ENCODE results near the gene CARMIL1.

DNA sequence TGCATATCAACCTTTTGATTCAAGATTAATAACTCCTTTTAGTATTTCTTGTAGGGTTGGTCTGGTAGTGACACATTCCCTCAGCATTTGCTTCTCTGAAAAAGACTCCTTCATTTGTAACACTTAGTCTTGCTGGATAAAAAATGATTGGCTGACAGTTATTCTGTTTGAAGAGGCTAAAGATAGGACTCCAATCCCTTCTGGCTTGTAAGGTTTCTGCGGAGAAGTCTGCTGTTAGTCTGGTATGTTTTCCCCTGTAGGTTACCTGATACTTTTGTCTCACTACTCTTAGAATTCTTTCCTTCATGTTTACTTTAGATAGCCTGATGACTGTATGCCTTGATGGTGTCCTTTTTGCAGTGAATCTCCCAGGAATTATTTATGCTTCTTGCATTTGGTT lies 96.0 kb downstream of the CARMIL1 start:
- TF ChIP-seq, protein P1, sequence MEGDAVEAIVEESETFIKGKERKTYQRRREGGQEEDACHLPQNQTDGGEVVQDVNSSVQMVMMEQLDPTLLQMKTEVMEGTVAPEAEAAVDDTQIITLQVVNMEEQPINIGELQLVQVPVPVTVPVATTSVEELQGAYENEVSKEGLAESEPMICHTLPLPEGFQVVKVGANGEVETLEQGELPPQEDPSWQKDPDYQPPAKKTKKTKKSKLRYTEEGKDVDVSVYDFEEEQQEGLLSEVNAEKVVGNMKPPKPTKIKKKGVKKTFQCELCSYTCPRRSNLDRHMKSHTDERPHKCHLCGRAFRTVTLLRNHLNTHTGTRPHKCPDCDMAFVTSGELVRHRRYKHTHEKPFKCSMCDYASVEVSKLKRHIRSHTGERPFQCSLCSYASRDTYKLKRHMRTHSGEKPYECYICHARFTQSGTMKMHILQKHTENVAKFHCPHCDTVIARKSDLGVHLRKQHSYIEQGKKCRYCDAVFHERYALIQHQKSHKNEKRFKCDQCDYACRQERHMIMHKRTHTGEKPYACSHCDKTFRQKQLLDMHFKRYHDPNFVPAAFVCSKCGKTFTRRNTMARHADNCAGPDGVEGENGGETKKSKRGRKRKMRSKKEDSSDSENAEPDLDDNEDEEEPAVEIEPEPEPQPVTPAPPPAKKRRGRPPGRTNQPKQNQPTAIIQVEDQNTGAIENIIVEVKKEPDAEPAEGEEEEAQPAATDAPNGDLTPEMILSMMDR (IDR thresholded peaks at IDR 0.05), result no peak
- TF ChIP-seq EP300 (IDR thresholded peaks at IDR 0.05), result no peak
- no peak for TF ChIP-seq POLR2AphosphoS5 (IDR thresholded peaks at IDR 0.05)
- no peak for TF ChIP-seq POLR2A (IDR thresholded peaks at IDR 0.05)
